GM18517 (cell line): ENCODE data around the gene KIF15.

ENCODE experiments used
- ATAC-seq: cut with Tn5 transposase; IDR thresholded peaks from one replicate; pipeline ENCODE4 v1.9.1; 2021; ENCODE audit warnings: mild to moderate bottlenecking, moderate library complexity; ENCODE audit not compliant: unreplicated experiment

Gene KIF15

GRCh38 chr3:44874308-44874707, 112.7 kb downstream of the KIF15 start, which contains the start of gene TGM4:
TGM4 (plus strand) TSS chr3:44874608; CDS start chr3:44874679, 71 bp downstream.
- no peak for ATAC-seq

- ATAC-seq = no peak
Measured at GRCh38 chr3:44875596-44875995, 114.0 kb downstream of the KIF15 start.

DNA sequence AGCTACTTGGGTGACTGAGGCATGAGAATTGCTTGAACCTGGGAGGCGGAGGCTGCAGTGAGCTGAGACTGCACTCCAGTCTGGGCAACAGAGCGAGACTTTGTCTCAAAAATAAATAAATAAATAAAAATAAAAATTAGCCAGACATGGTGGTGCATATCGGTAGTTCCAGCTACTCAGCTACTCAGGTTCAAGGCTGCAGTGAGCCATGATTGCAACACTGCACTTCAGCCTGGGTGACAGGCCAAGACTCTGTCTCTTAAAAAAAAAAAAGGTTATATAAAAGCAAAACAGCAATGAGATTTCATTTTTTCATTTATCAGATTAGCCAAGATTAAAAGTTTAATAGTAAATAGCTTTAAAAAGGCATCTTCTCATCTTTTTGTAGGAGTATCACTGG, 115.7 kb downstream of the KIF15 start:
- no peak for ATAC-seq

- ATAC-seq = no peak
Measured at GRCh38 chr3:44880284-44880683, 118.7 kb downstream of the KIF15 start.

- no peak for ATAC-seq
Measured at GRCh38 chr3:44883213-44883955, 121.8 kb downstream of the KIF15 start.

DNA sequence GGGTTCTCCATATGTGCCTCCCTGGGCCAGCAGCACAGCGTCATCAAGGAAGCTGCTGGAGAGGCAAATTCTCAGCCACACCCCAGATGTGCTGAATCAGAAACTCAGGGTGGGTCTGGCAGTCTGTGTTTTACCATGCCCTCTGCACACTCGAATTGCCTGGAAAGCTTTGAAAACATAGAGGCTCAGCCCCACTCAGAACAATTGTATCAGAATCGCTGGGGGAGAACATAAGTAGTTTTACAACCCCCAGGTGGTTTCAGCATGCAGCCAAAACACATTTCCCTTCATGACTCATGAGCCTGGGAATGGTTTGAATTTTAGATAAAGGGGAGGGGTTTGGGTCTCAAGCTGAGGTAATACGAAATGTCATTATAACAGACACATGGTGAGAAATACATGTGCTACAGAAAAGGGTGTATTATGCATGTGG, 122.4 kb downstream of the KIF15 start:
- ATAC-seq = no peak

GRCh38 chr3:44885618-44886017, 124.0 kb downstream of the KIF15 start:
- no peak for ATAC-seq

DNA sequence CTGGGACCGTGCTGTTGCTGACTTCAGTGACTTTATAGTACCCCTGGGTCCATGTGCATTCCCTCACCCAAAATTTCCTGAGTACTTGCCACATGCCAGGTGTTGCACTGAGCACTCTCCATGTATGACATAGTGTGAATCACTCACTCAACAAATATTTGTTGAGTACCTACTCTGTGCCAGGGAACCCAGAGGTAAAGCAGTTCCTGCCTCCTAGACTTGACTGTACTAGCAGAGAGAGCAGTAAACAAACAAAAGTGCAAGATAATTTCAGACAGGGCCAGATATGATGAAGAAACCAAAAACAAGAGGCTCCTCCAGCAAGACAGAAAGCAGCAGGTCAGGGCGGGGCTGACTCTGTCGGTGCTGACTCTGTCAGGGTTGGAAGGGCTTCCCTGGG, 125.0 kb downstream of the KIF15 start:
- no peak for ATAC-seq

- no peak for ATAC-seq
Measured at GRCh38 chr3:44887101-44887500, 125.5 kb downstream of the KIF15 start.

DNA sequence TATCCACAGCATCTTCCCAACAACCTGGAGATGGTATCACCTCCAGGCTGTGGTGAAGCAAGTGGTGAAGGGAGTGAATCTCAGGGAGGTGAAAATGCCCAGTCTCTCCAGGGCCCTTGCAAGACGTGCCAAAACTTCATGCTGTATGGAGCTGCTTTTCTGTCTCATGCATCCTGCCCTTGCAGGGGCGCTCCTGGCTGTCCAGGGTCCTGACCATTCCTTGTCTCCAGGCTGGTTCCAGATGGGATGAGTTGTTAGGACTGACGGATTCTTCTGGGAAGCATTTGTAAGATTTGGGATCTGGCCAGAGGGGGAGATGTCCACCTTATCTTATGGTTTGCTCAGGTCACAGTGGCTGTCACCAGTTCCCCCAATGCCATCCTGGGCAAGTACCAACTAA, 128.7 kb downstream of the KIF15 start:
- ATAC-seq = no peak

DNA sequence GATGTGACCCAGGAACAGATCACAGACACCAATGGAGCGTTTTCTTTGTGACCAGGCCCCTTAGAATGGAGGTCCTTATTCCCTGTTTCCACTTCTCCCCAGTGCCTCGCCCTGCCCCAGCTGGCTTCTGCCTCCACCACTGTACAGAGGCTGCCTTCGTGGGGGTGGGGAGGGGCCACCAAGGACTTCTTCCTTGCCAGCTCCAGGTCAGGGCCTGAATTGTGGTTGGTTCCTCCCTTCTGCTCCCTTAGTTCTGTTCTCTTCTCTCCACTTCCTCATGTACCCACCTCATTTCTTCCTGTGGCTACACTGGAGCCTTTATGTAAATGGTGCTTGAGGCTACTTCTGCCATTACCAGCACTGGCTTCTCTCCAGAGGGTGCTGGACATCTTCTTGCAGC, 129.3 kb downstream of the KIF15 start:
- ATAC-seq = no peak

GRCh38 chr3:44892689-44893088, 131.1 kb downstream of the KIF15 start:
- no peak for ATAC-seq

GRCh38 chr3:44893097-44893496, 131.5 kb downstream of the KIF15 start:
- no peak for ATAC-seq

GRCh38 chr3:44894485-44894884, 132.9 kb downstream of the KIF15 start:
- no peak for ATAC-seq

DNA sequence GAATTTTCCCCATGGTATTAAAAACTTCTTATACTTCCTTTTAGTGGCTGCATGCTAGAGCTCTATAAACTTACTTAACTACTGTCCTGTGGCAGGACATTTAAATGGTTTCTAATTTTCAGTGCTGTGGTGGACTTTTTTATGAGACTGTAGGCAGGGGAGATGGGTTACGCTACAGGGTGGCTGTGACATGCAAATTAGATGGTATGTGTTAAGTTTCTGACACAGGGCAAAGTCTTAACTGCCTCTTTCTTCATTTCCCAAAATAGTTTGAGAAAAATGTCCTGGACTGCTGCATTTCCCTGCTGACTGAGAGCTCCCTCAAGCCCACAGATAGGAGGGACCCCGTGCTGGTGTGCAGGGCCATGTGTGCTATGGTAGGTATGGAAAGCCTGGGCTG, 134.8 kb downstream of the KIF15 start:
- ATAC-seq = no peak

DNA sequence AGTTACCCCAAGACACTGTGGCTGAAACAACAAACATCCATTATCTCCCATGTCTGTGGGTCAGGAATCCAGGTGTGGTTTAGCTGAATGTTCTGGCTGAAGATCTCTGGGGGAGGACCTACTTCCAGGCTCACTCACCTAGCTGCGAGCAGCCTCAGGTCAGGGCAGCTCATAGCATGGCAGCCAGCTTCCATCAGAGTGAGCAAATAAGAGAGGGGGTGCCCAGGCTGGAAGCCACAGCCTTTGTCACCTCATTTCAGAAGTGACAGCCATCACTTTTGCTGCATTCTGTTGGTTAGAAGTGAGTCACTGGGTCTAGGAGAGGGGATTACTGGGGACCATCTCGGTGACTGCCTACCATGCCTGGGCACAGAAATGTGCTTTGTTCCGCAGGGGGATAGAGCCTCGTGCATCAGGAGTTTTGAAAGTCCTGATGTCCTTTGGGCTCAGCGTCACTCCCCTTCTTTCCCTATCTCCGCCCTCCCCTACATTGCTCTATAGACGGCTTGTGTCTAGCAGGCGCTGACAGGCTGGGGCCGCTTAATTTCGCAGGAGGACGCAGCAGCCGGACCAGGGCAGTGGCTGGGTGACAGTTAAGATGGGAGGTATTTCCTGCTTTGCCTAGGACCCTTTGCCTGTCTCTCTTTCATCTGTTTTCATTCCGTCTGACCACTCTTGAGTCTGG, 138.2 kb downstream of the KIF15 start:
- no peak for ATAC-seq

DNA sequence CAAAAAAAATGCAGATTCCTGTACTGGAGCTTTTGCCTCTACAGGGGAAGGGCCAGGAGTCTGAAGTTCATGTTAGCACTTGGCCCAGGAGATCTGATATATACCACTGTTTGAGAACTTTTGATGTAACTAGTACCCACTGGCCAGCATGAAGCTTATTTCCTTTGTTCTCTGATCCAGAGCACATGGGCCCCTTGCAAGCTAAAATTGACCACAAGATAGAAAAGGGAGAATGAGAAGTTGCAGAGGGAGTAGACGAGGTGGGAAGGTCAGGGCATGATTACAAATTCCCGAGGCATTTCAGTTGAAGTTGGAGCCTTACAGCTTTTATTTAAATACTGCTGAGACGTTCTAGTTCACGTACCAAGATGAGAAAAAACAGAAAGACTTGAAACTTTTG, 141.0 kb downstream of the KIF15 start:
- ATAC-seq = no peak
